ENCODE measurements around the gene FEM1A. TPM values are rescaled to one million over a fixed set of nuclear protein-coding genes. Genes with fewer than 3 reads are reported as not detected.

The FEM1A gene
- total and polyA plus RNA-seq, 2 of the 8 experiments (the other 6 are each of a cell fraction or from before 2014, with no cell fraction given), result 6.7 to 16.1 TPM

DNA sequence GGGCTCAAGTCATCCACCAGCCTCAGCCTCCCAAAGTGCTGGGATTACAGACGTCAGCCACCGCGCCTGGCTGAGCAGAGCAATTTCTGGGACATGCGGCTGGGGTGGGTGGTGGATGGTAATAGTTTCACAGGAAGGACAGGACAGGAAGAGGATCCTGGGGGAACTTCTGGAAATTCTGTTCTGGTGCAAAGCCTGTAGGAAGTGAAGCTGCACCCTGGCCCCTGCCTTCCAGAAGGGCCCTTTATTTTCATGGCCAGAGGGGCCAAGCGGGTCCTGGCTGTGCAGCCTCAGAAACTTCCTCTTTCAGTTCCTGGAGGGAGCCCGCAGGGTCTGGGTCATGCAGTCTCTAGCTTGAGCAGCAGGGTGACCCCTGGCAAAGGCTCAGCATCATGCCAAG, 15.7 kb downstream of the FEM1A start:
- H3K36me3 ChIP-seq (ENCODE audit: control insufficient read depth in 2 of 4, insufficient read depth in 4 of 4, low read length in 3 of 4), result no peaks in the 10 kb centered on the region
- H3K4me1 ChIP-seq (replicated peaks in 1 of 4; ENCODE audit: control insufficient read depth in 3 of 4, insufficient read depth in 4 of 4, low read length in 3 of 4), result no peaks in the 10 kb centered on the region
- H2BK12ac ChIP-seq (ENCODE audit: low read depth, low read length), result no peak overlapping the region
- H3K23me2 ChIP-seq (ENCODE audit: low read depth, low read length), result no peaks in the 10 kb centered on the region
- no peaks in the 10 kb centered on the region for H3K27me3 ChIP-seq (replicated peaks in 1 of 4; ENCODE audit: control insufficient read depth in 3 of 4, extremely low read depth in 1 of 4, insufficient read depth in 3 of 4, low read length in 3 of 4)
- no peak overlapping the region for H3K23ac ChIP-seq (ENCODE audit: insufficient read length)
- no peak overlapping the region for H3K56ac ChIP-seq (replicated peaks; ENCODE audit: insufficient read length, low read depth, low read length)
- H3K79me2 ChIP-seq (ENCODE audit: control insufficient read depth in 1 of 2, insufficient read depth in 2 of 2, low read length in 2 of 2), result no peaks in the 10 kb centered on the region
- H3K9ac ChIP-seq (replicated peaks in 1 of 4; ENCODE audit: extremely low read depth in 1 of 4, low read depth in 3 of 4, low read length in 3 of 4), result no peak overlapping the region
- no peak overlapping the region for H3K4ac ChIP-seq (replicated peaks; ENCODE audit: insufficient read length, low read depth, low read length)
- H3K79me1 ChIP-seq (ENCODE audit: low read depth, low read length), result no peaks in the 10 kb centered on the region
- H4K8ac ChIP-seq (ENCODE audit: extremely low read depth, insufficient read depth, low read length), result no peak overlapping the region
- no peak overlapping the region for H3K27ac ChIP-seq (ENCODE audit: low read depth, low read length)
- no peak overlapping the region for H3K4me2 ChIP-seq (ENCODE audit: insufficient read depth in 1 of 2, low read depth in 2 of 2, low read length in 2 of 2)
- no peak overlapping the region for H2BK15ac ChIP-seq (ENCODE audit: low read length)
- H2BK120ac ChIP-seq (replicated peaks; ENCODE audit: low read depth, low read length), result no peak overlapping the region
- H4K20me1 ChIP-seq (replicated peaks in 1 of 2; ENCODE audit: control insufficient read depth in 1 of 2, insufficient read depth in 2 of 2, low read length in 2 of 2), result no peaks in the 10 kb centered on the region
- DNase-seq (ENCODE audit: low read depth in 1 of 2, low spot score in 2 of 2) (no peak), FAIRE-seq (no peak)
- H2BK20ac ChIP-seq (ENCODE audit: low read length), result no peak overlapping the region
- no peak for TF ChIP-seq BACH1 (IDR thresholded peaks at IDR 0.05; ENCODE audit: low read length)
- no peak overlapping the region for H3K4me3 ChIP-seq (ENCODE audit: extremely low read depth in 1 of 4, insufficient read depth in 2 of 4, low read depth in 3 of 4, low read length in 4 of 4)
- H3K14ac ChIP-seq (ENCODE audit: insufficient read length), result no peak overlapping the region
- no peaks in the 10 kb centered on the region for H3K9me3 ChIP-seq (ENCODE audit: insufficient read depth in 2 of 2, low read depth in 1 of 2, low read length in 1 of 2)
- H3K18ac ChIP-seq (ENCODE audit: extremely low read depth, low read length), result no peak overlapping the region
- ChIA-PET CTCF (ENCODE audit: partially characterized antibody) (interaction anchor here (0.7 to 9.2 kb wide), 7 partner anchors 11 to 76 kb away, joined by 3 to 100 read pairs (median 4); partner anchors contain the start of gene FEM1A), POLR2A (ENCODE audit: partially characterized antibody) (no interaction called here)
- 89% methylated on average over 6 of the region's 6 CpGs; no CpG with 5 or more reads in 1 of the 2 experiments for WGBS, 2 experiments (ENCODE audit: extremely low coverage in 1 of 2, insufficient coverage in 1 of 2, insufficient read length in 1 of 2, insufficient replicate concordance in 2 of 2, low coverage in 1 of 2, low lambda C conversion rate in 2 of 2, missing lambda C conversion rate in 1 of 2)
- H4K91ac ChIP-seq (replicated peaks; ENCODE audit: insufficient read length, low read length), result no peak overlapping the region
- H2BK5ac ChIP-seq (ENCODE audit: low read depth, low read length), result no peak overlapping the region
- no peak overlapping the region for H4K5ac ChIP-seq (ENCODE audit: insufficient read length, low read depth, low read length)
- no peak overlapping the region for H2AFZ ChIP-seq (ENCODE audit: low read length)
- H2AK5ac ChIP-seq (ENCODE audit: low read depth, low read length), result no peak overlapping the region

Data from H1 (cell line).